GM18505 (cell line): ENCODE measurements around the gene RIMBP3B.
"Not testable (repeated sequence)": the region's sequence is repeated elsewhere in the genome, so short reads cannot be mapped to it uniquely, and the experiment has no call there.

Source experiments
- ATAC-seq: cut with Tn5 transposase; IDR thresholded peaks from one replicate; pipeline ENCODE4 v1.9.1; 2021; ENCODE audit not compliant: unreplicated experiment

RIMBP3B gene

GRCh38 chr22:21383701-21384467 lies at the start of gene RIMBP3B:
TSS of gene RIMBP3B (plus strand) at chr22:21383751. CDS start at chr22:21383859, 108 bp downstream.
- ATAC-seq = peak; percentile 73

- ATAC-seq = not testable (repeated sequence)
These were observed 26.0 kb upstream of the RIMBP3B start for GRCh38 chr22:21357527-21357926.

GRCh38 chr22:21360525-21360924 lies 23.0 kb upstream of the RIMBP3B start:
- ATAC-seq = not testable (repeated sequence)

GRCh38 chr22:21362473-21362872 lies 21.1 kb upstream of the RIMBP3B start:
- ATAC-seq = not testable (repeated sequence)

GRCh38 chr22:21363061-21363460 lies 20.5 kb upstream of the RIMBP3B start:
- ATAC-seq = not testable (repeated sequence)

- not testable (repeated sequence) for ATAC-seq
These were observed 19.7 kb upstream of the RIMBP3B start for GRCh38 chr22:21363803-21364202.

- ATAC-seq = not testable (repeated sequence)
These were observed 19.2 kb upstream of the RIMBP3B start for GRCh38 chr22:21364362-21364761.

- ATAC-seq = not testable (repeated sequence)
These were observed 18.2 kb upstream of the RIMBP3B start for GRCh38 chr22:21365337-21365736.

GRCh38 chr22:21368603-21369310 lies 14.8 kb upstream of the RIMBP3B start:
- ATAC-seq = not testable (repeated sequence)

GRCh38 chr22:21375880-21376279 lies 7.7 kb upstream of the RIMBP3B start:
- not testable (repeated sequence) for ATAC-seq

GRCh38 chr22:21384468-21385357 lies 1.2 kb downstream of the RIMBP3B start:
- peak; percentile 25 for ATAC-seq

- not testable (repeated sequence) for ATAC-seq
These were observed 5.9 kb downstream of the RIMBP3B start for GRCh38 chr22:21389480-21389879.

GRCh38 chr22:21390013-21390412 lies 6.5 kb downstream of the RIMBP3B start:
- ATAC-seq = not testable (repeated sequence)

- ATAC-seq = not testable (repeated sequence)
These were observed 11.1 kb downstream of the RIMBP3B start for GRCh38 chr22:21394613-21395012.

GRCh38 chr22:21401197-21401969 lies 17.8 kb downstream of the RIMBP3B start:
- ATAC-seq = not testable (repeated sequence)

GRCh38 chr22:21402763-21403314 lies 19.3 kb downstream of the RIMBP3B start:
- not testable (repeated sequence) for ATAC-seq

GRCh38 chr22:21407139-21407538 lies 23.6 kb downstream of the RIMBP3B start:
- not testable (repeated sequence) for ATAC-seq

- not testable (repeated sequence) for ATAC-seq
These were observed 24.2 kb downstream of the RIMBP3B start for GRCh38 chr22:21407792-21408191.

GRCh38 chr22:21416375-21416774 lies 32.8 kb downstream of the RIMBP3B start:
- ATAC-seq = not testable (repeated sequence)
